ENCODE measurements around the gene MYMX.

The MYMX gene

GRCh38 chr6:44253307-44254101 is 36.8 kb downstream of the MYMX start:
- DNase-seq = no peak

GRCh38 chr6:44254191-44255104 is 37.7 kb downstream of the MYMX start:
- DNase-seq = no peak

GRCh38 chr6:44255105-44255808 is 38.5 kb downstream of the MYMX start:
- DNase-seq = no peak

GRCh38 chr6:44255871-44256774 is 39.4 kb downstream of the MYMX start:
- no peak for DNase-seq

GRCh38 chr6:44256775-44257024 is 40.0 kb downstream of the MYMX start:
- DNase-seq = no peak

- peak; percentile 24 for DNase-seq
These were observed 40.5 kb downstream of the MYMX start, which contains the start of gene SLC35B2 for GRCh38 chr6:44257025-44257752. Gene SLC35B2 (minus strand): TSS chr6:44257528. CDS start chr6:44257410, 118 bp downstream.

- no peak for DNase-seq
These were observed 41.1 kb downstream of the MYMX start for GRCh38 chr6:44257753-44258324.

- DNase-seq = no peak
These were observed 41.7 kb downstream of the MYMX start for GRCh38 chr6:44258325-44258863.

- no peak for DNase-seq
These were observed 42.2 kb downstream of the MYMX start for GRCh38 chr6:44258921-44259320.

- no peak for DNase-seq
These were observed 43.3 kb downstream of the MYMX start for GRCh38 chr6:44260011-44260410.

GRCh38 chr6:44260451-44261297 is 43.9 kb downstream of the MYMX start:
- DNase-seq = no peak

GRCh38 chr6:44261581-44261980 is 44.9 kb downstream of the MYMX start:
- no peak for DNase-seq

GRCh38 chr6:44262467-44263353 is 46.0 kb downstream of the MYMX start:
- no peak for DNase-seq

GRCh38 chr6:44263354-44264100 is 46.8 kb downstream of the MYMX start:
- DNase-seq = no peak

GRCh38 chr6:44264154-44265006 is 47.7 kb downstream of the MYMX start:
- no peak for DNase-seq

GRCh38 chr6:44265007-44265721 is 48.4 kb downstream of the MYMX start, which contains the start of gene NFKBIE:
Gene NFKBIE (minus strand): TSS chr6:44265551. CDS start chr6:44265346, 205 bp downstream.
- DNase-seq = peak; percentile 74
